ENCODE results near the gene GTPBP6. TPM values are rescaled to one million over a fixed set of nuclear protein-coding genes. Genes with fewer than 3 reads are reported as not detected.

Gene GTPBP6
- total RNA-seq, 4 donors from 2014 or later, result 30.6 to 60.2 (median 36.0) TPM

DNA sequence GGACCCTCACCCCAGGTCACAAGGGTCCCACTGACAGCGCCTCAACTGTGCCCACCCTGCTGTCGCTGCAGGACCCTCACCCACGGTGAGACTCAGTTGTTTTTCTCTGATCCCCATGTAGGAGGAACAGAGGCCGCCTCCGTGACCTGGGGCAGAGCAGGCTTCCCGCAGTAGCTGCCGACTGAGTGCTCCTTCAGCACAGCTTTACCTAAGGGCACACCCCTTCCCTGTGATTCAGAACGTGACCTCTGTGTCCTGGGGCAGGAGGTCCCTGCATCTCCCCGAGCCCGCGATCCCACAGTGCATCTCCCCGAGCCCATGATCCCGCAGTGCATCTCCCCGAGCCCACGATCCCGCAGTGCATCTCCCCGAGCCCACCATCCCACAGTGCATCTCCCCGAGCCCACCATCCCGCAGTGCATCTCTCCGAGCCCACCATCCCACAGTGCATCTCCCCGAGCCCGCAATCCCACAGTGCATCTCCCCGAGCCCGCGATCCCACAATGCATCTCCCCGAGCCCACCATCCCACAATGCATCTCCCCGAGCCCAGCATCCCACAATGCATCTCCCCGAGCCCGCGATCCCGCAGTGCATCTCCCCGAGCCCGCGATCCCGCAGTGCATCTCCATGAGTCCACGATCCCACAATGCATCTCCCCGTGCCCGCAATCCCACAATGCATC lies 44.5 kb upstream of the GTPBP6 start:
- Histone ChIP-seq H3K27ac (no peak overlapping the region), H3K9me3 (peaks cover 7 to 11% of the 10 kb centered on the region in 2 donors), H3K4me1 (no peaks in the 10 kb centered on the region), H3K27me3 (no peaks in the 10 kb centered on the region), H3K36me3 (peaks cover 0 to 10% (median 3%) of the 10 kb centered on the region in 4 donors), H3K4me3 (no peak overlapping the region)
- DNase-seq, result no peak
- in situ Hi-C loops (cut with MboI; ENCODE audit: low pct_ligation_motif_present in 1 of 4, low pct_unique_long_range_greater_than_20kb in 1 of 4, low sequenced_read_pairs in 3 of 4) (no loop called here), intact Hi-C loops (cut with DNase I; ENCODE audit: low total_unique reads) (no loop called here)
- TF ChIP-seq, protein P1, sequence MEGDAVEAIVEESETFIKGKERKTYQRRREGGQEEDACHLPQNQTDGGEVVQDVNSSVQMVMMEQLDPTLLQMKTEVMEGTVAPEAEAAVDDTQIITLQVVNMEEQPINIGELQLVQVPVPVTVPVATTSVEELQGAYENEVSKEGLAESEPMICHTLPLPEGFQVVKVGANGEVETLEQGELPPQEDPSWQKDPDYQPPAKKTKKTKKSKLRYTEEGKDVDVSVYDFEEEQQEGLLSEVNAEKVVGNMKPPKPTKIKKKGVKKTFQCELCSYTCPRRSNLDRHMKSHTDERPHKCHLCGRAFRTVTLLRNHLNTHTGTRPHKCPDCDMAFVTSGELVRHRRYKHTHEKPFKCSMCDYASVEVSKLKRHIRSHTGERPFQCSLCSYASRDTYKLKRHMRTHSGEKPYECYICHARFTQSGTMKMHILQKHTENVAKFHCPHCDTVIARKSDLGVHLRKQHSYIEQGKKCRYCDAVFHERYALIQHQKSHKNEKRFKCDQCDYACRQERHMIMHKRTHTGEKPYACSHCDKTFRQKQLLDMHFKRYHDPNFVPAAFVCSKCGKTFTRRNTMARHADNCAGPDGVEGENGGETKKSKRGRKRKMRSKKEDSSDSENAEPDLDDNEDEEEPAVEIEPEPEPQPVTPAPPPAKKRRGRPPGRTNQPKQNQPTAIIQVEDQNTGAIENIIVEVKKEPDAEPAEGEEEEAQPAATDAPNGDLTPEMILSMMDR (IDR thresholded peaks at IDR 0.05), result no peak
- TF ChIP-seq POLR2AphosphoS5 (IDR thresholded peaks at IDR 0.05), result no peak
- no peak for TF ChIP-seq POLR2A (IDR thresholded peaks at IDR 0.05)
- no peak for TF ChIP-seq EP300 (IDR thresholded peaks at IDR 0.05; ENCODE audit: low read depth)
- WGBS, 2 donors (ENCODE audit: low coverage in 1 of 2), result 66 to 78% methylated on average over 25 to 37 of the region's 38 CpGs

DNA sequence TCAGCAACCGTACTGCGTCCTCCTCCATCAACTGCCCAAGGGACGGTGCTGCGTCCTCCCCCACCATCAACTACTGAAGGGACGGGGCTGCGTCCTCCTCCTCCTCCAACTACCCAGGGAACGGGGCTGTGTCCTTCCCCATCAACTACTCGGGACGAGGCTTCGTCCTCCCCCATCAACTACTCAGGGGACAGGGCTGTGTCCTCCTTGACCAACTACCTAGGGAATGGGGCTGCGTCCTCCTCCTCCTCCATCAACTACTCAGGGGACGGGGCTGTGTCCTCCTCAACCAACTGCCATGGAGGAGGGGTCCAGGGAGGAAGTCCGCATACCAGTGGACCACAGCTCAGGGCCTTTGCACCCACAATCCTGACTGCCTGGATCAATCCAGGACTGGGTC lies 43.8 kb upstream of the GTPBP6 start:
- in situ Hi-C loops (cut with MboI; ENCODE audit: low pct_ligation_motif_present in 1 of 4, low pct_unique_long_range_greater_than_20kb in 1 of 4, low sequenced_read_pairs in 3 of 4) (no loop called here), intact Hi-C loops (cut with DNase I; ENCODE audit: low total_unique reads) (no loop called here)
- no peak overlapping the region for H3K4me3 ChIP-seq
- no peak for DNase-seq
- TF ChIP-seq POLR2A (IDR thresholded peaks at IDR 0.05) (no peak), POLR2AphosphoS5 (IDR thresholded peaks at IDR 0.05) (no peak), EP300 (IDR thresholded peaks at IDR 0.05; ENCODE audit: low read depth) (no peak)
- TF ChIP-seq, protein P1 (IDR thresholded peaks at IDR 0.05), result no peak
- no peak overlapping the region for H3K27ac ChIP-seq
- H3K9me3 ChIP-seq, result peaks cover 7 to 11% of the 10 kb centered on the region in 2 donors
- WGBS, 2 donors (ENCODE audit: low coverage in 1 of 2), result 96% methylated on average over 13 of the region's 13 CpGs; no CpG with 5 or more reads in 1 of the 2 donors
- H3K4me1 ChIP-seq, result no peaks in the 10 kb centered on the region
- H3K27me3 ChIP-seq, result no peaks in the 10 kb centered on the region
- peaks cover 0 to 10% (median 3%) of the 10 kb centered on the region in 4 donors for H3K36me3 ChIP-seq

DNA sequence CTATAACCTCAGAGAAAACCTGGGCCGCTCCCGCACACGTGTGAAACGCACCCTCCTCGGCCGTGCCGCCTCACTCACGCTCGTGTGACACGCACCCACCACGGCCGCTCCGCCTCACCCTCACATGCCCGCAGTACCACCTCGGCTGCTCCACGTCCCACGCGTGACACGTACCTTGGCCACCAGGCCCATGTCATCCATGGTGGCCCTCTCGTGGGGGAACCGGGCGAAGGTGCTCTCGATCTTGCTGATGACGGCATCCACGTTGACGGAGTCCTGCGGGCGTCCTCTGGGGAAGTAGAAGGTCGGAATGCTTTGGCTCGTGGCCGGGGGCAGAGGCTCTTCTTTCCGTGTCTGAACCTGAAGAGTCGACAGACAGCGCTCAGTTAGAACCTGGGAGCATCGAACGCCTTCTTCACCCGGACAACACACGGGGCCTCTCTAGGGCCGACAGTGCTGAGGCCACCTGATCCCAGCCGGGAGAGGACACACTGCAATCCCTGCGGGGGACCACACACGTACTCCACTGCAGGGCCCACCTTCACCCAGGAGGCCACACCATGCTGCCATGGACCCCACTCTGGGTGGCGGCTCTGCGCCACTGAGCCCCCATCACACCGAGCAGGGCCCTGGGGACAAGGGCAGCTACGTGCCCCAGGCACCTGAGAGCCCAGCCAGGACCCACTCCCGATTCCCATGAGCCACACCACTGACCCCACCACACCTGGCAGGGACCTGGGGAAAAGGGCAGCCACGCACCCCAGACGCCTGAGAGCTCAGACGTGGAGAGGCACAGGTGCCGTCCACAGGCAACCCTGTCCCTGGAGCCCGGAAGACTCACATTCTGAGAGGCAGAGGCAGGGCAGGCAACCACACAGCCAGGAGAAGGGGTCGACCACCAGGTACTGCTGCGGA lies 42.9 kb upstream of the GTPBP6 start:
- WGBS, 2 donors (ENCODE audit: low coverage in 1 of 2), result 99% methylated on average over 49 of the region's 54 CpGs; no CpG with 5 or more reads in 1 of the 2 donors
- in situ Hi-C loops (cut with MboI; ENCODE audit: low pct_ligation_motif_present in 1 of 4, low pct_unique_long_range_greater_than_20kb in 1 of 4, low sequenced_read_pairs in 3 of 4), result no loop called here
- no peaks in the 10 kb centered on the region for H3K4me1 ChIP-seq
- intact Hi-C loops (cut with DNase I; ENCODE audit: low total_unique reads), result no loop called here
- no peak overlapping the region for H3K27ac ChIP-seq
- TF ChIP-seq, protein P1 (IDR thresholded peaks at IDR 0.05), result no peak
- no peak for TF ChIP-seq POLR2AphosphoS5 (IDR thresholded peaks at IDR 0.05)
- no peak for TF ChIP-seq POLR2A (IDR thresholded peaks at IDR 0.05)
- TF ChIP-seq EP300 (IDR thresholded peaks at IDR 0.05; ENCODE audit: low read depth), result no peak
- DNase-seq, result no peak
- peaks cover 7 to 11% of the 10 kb centered on the region in 2 donors for H3K9me3 ChIP-seq
- peaks cover 0 to 10% (median 3%) of the 10 kb centered on the region in 4 donors for H3K36me3 ChIP-seq
- H3K27me3 ChIP-seq, result no peaks in the 10 kb centered on the region
- H3K4me3 ChIP-seq, result no peak overlapping the region

DNA sequence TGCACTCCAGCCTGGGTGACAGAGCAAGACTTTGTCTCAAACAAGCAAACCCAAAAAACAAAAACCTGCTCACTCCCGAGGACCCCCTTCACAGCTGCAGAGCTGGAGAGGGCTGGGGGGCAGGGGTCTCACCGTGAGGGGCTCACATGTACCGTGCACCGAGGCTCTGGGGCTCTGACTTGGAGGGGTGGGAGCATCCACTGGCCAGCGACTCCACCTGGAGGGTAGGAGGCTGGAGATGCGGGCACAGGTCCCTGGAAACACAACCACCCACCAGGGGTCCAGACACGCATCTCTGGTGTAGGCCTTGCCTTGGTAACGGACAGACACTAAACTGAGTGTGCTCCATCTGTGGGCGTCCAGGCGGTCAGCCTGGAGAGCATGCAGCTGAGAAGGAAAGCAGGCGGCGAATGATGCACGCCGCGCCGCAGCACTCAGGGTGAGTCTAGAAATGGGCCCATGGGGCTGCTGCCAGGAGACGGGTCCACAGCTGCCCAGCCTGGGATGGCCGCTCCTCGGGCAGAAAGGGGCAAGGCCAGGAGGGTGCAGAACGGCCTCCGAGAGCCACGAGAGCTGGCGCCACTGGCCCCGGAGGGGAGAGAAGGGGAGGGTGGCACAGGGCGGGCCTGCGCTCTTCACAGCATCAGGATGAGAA lies 42.0 kb upstream of the GTPBP6 start:
- no peak overlapping the region for H3K27ac ChIP-seq
- peaks cover 7 to 11% of the 10 kb centered on the region in 2 donors for H3K9me3 ChIP-seq
- intact Hi-C loops (cut with DNase I; ENCODE audit: low total_unique reads), result no loop called here
- H3K36me3 ChIP-seq, result peaks cover 0 to 10% (median 3%) of the 10 kb centered on the region in 4 donors
- TF ChIP-seq, protein P1 (IDR thresholded peaks at IDR 0.05), result no peak
- no peak for TF ChIP-seq POLR2AphosphoS5 (IDR thresholded peaks at IDR 0.05)
- WGBS, 2 donors (ENCODE audit: low coverage in 1 of 2), result 87% methylated on average over 26 of the region's 26 CpGs; no CpG with 5 or more reads in 1 of the 2 donors
- in situ Hi-C loops (cut with MboI; ENCODE audit: low pct_ligation_motif_present in 1 of 4, low pct_unique_long_range_greater_than_20kb in 1 of 4, low sequenced_read_pairs in 3 of 4), result no loop called here
- no peaks in the 10 kb centered on the region for H3K27me3 ChIP-seq
- no peaks in the 10 kb centered on the region for H3K4me1 ChIP-seq
- no peak overlapping the region for H3K4me3 ChIP-seq
- DNase-seq, result no peak

Data from transverse colon (tissue), 4 donors.